BJ (cell line): ENCODE measurements around the gene SPATA3. TPM values are rescaled to one million over a fixed set of nuclear protein-coding genes. Genes with fewer than 3 reads are reported as not detected.

Source experiments
- CTCF ChIA-PET: fragments of 350-600 bp; formaldehyde crosslinking; extraction: SDS; loops from one replicate; lab custom pipeline; 2021; ENCODE audit warnings: antibody characterized with exemption, inconsistent platforms; lab: Yijun Ruan, JAX
- POLR2A ChIA-PET: fragments of 300-600 bp; sonication (Branson Sonifier 250); formaldehyde crosslinking; extraction: SDS; loops from one replicate; lab custom pipeline; 2021; ENCODE audit warnings: antibody characterized with exemption; lab: Charles Lee
- DNase-seq: peaks from one replicate; pipeline ENCODE4 v3.0.0-alpha.2; 2011; ENCODE audit warnings: low read depth
- H3K27me3 ChIP-seq: 2 replicates; pipeline ENCODE4 v1.6.0; 2011; ENCODE audit warnings: low read length; ENCODE audit not compliant: control insufficient read depth, insufficient read depth
- H3K36me3 ChIP-seq: 2 replicates; pipeline ENCODE4 v1.5.1; 2011; ENCODE audit warnings: low read length; ENCODE audit not compliant: control insufficient read depth, insufficient read depth
- H3K4me3 ChIP-seq: 2 replicates; pipeline ENCODE4 v1.5.1; 2011; ENCODE audit warnings: low read depth, mild to moderate bottlenecking, control low read depth, low read length
- polyA plus RNA-seq: library from polyadenylated mRNA; depleted of rRNA; stranded (reverse); fragments of >200 nt; gene quantifications from 2 replicates; pipeline ENCODE4 v1.2.3, GENCODE V29; 2011
- TF ChIP-seq, protein P1 (sequence below): IDR thresholded peaks from 2 replicates; pipeline ENCODE4 v1.5.1; 2011; ENCODE audit warnings: low read depth, mild to moderate bottlenecking, control low read depth, inconsistent platforms, low read length, moderate library complexity; ENCODE audit not compliant: insufficient read depth

SPATA3 gene
- polyA plus RNA-seq, 1 experiment: not detected

- ChIA-PET CTCF (no interaction called here), POLR2A (no interaction called here)
- Histone ChIP-seq H3K36me3 (no peaks in the 10 kb centered on the region), H3K27me3 (peaks cover 2% of the 10 kb centered on the region; the same call in 1 of the 2 replicates), H3K4me3 (no peak overlapping the region)
- no peak for DNase-seq
- TF ChIP-seq, protein P1, sequence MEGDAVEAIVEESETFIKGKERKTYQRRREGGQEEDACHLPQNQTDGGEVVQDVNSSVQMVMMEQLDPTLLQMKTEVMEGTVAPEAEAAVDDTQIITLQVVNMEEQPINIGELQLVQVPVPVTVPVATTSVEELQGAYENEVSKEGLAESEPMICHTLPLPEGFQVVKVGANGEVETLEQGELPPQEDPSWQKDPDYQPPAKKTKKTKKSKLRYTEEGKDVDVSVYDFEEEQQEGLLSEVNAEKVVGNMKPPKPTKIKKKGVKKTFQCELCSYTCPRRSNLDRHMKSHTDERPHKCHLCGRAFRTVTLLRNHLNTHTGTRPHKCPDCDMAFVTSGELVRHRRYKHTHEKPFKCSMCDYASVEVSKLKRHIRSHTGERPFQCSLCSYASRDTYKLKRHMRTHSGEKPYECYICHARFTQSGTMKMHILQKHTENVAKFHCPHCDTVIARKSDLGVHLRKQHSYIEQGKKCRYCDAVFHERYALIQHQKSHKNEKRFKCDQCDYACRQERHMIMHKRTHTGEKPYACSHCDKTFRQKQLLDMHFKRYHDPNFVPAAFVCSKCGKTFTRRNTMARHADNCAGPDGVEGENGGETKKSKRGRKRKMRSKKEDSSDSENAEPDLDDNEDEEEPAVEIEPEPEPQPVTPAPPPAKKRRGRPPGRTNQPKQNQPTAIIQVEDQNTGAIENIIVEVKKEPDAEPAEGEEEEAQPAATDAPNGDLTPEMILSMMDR: no peak
Observed at GRCh38 chr2:230976671-230977171, 19.2 kb upstream of the SPATA3 start.

GRCh38 chr2:230980468-230980867, 15.5 kb upstream of the SPATA3 start:
- POLR2A ChIA-PET: no interaction called here
- CTCF ChIA-PET: interaction anchor here (0.7 to 1.1 kb wide), 2 partner anchors 57 to 130 kb away, joined by 3 read pairs; no protein-coding TSS in a partner anchor
- peaks cover 3% of the 10 kb centered on the region for H3K27me3 ChIP-seq
- TF ChIP-seq, protein P1: no peak
- DNase-seq: no peak
- H3K36me3 ChIP-seq: no peaks in the 10 kb centered on the region
- H3K4me3 ChIP-seq: no peak overlapping the region

GRCh38 chr2:230981704-230982103, 14.2 kb upstream of the SPATA3 start:
- Histone ChIP-seq H3K4me3 (no peak overlapping the region), H3K36me3 (no peaks in the 10 kb centered on the region), H3K27me3 (peaks cover 1% of the 10 kb centered on the region)
- TF ChIP-seq, protein P1: no peak
- CTCF ChIA-PET: interaction anchor here (2.3 kb wide), 1 partner anchor 157 kb away, joined by 13 read pairs; no protein-coding TSS in a partner anchor
- POLR2A ChIA-PET: no interaction called here
- no peak for DNase-seq

GRCh38 chr2:230982126-230982525, 13.8 kb upstream of the SPATA3 start:
- Histone ChIP-seq H3K27me3 (peaks cover 1% of the 10 kb centered on the region; the same call in 1 of the 2 replicates), H3K36me3 (no peaks in the 10 kb centered on the region), H3K4me3 (no peak overlapping the region)
- ChIA-PET CTCF (interaction anchor here (1.0 to 2.3 kb wide), 2 partner anchors 134 to 157 kb away, joined by 5 to 13 read pairs; no protein-coding TSS in a partner anchor), POLR2A (no interaction called here)
- DNase-seq: no peak
- TF ChIP-seq, protein P1: no peak

GRCh38 chr2:230982528-230982927, 13.4 kb upstream of the SPATA3 start:
- Histone ChIP-seq H3K4me3 (no peak overlapping the region), H3K36me3 (no peaks in the 10 kb centered on the region), H3K27me3 (peaks cover 1% of the 10 kb centered on the region; the same call in 1 of the 2 replicates)
- ChIA-PET POLR2A (no interaction called here), CTCF (interaction anchor here (1.0 to 2.3 kb wide), 2 partner anchors 135 to 158 kb away, joined by 5 to 13 read pairs; no protein-coding TSS in a partner anchor)
- TF ChIP-seq, protein P1: no peak
- no peak for DNase-seq
